Measurements from ENCODE around the gene CMSS1.
A peak's percentile ranks its signal among the peaks of the same experiment; 100 is the strongest.

The CMSS1 gene

GRCh38 chr3:99875581-99875928 lies 57.9 kb downstream of the CMSS1 start:
- DNase-seq (ENCODE audit: low spot score) = peak; percentile 52

GRCh38 chr3:99875929-99876841 lies 58.5 kb downstream of the CMSS1 start:
- peak; percentile 81 for DNase-seq (ENCODE audit: low spot score)

DNA sequence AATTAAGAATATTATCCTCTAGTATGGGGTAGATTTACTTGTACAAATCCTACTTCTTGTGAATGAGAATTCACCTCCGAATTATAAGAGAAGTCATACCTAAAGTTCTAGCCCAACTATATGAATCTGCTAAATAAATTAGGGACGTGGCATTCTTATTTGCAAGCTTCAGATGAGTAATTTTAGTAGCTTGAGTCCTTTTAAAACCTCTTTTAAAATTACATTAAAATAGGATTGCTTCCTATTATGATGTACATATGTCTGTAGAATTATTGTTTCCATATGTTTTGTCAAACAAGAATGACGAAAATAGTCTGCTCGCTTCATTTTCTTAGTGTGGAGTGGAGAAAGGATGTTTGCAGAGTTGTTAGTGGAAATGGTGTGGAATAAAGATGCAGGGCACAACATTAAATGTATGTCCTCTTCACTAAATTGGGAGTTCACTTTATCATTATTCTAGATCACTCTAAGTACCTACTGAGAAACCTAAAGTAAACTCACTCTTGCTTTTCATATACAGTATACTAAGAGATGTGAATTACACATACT lies 59.4 kb downstream of the CMSS1 start:
- DNase-seq (ENCODE audit: low spot score) = no peak

- DNase-seq (ENCODE audit: low spot score) = peak; percentile 92
Observed at GRCh38 chr3:99878005-99878404, 60.3 kb downstream of the CMSS1 start.

DNA sequence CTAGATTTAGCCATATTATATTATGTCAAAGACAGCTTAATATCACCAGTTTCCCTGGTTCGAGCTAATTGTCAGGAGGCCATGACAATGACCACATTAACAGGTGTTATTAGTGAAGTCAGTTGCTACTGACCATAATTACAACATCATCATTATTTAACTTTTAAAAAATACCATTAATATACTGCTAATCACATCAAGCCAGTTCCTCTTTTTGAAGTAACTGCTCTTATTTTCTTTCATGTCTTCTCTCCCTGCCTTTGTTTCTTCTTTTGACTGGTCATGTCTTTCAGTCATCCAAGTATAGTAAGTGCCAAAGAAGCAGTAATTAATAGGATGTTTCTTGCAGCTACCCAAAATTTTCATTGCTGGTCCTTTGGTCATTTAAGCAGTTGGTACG lies 61.6 kb downstream of the CMSS1 start:
- DNase-seq (ENCODE audit: low spot score) = no peak

GRCh38 chr3:99881121-99881524 lies 63.5 kb downstream of the CMSS1 start:
- DNase-seq (ENCODE audit: low spot score) = no peak

GRCh38 chr3:99882436-99883137 lies 64.9 kb downstream of the CMSS1 start:
- DNase-seq (ENCODE audit: low spot score) = no peak

DNA sequence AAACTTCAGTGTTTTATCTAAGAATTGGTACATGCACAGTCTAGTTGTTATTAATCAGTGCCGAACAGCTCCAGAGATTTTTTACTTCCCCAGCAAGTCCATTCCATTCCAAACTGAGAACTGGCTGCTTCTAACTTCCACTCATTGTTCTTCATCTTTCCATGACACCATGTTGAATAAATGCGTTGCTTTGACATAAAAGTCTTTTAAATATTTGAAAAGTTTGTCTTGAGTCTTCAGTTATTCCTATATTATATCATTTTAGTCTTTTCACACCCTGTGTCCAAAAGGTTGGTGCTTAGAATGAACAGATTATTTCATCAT lies 65.4 kb downstream of the CMSS1 start:
- DNase-seq (ENCODE audit: low spot score) = no peak

- no peak for DNase-seq (ENCODE audit: low spot score)
Observed at GRCh38 chr3:99883693-99884092, 66.0 kb downstream of the CMSS1 start.

DNA sequence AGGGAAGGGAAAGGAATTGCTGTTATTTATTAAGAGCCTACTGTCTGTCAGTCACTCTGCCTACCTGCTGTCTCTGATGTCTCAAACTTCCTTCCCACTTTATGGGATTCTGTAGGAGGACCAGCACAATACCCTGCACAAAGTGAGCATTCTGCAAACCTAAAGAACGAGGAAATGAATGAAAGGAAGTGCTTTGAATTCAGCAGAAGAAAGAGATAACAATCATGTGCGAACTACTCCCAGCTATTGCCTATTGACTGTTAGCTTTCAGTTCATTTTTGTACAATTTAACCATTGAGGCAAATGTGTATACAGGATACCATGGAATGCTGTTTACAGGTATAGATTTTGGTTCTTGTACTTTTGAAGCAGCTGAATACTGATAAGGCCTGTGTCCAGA lies 66.8 kb downstream of the CMSS1 start:
- no peak for DNase-seq (ENCODE audit: low spot score)

DNA sequence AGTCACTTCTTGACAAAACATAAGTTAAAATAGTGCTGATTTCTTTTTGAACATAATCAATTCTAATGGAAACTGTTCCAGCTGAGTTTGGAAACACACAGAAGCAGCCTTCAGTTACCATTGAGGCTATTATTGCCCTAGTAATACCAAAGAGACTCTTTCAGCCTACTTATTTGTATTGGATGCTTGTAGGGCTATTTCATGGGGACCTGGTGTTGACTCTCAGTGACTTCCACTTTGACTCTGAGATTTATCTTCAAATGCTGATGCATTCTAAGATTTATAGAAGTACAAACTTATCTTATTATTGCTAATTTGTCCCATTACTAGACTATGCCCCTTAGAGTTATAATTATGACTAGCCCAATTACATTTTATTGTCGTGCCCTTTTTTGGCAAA lies 67.4 kb downstream of the CMSS1 start:
- DNase-seq (ENCODE audit: low spot score) = no peak

- DNase-seq (ENCODE audit: low spot score) = no peak
Observed at GRCh38 chr3:99885851-99886250, 68.2 kb downstream of the CMSS1 start.

- DNase-seq (ENCODE audit: low spot score) = no peak
Observed at GRCh38 chr3:99891610-99892285, 74.1 kb downstream of the CMSS1 start.

GRCh38 chr3:99892332-99892731 lies 74.7 kb downstream of the CMSS1 start:
- DNase-seq (ENCODE audit: low spot score) = no peak

- DNase-seq (ENCODE audit: low spot score) = no peak
Observed at GRCh38 chr3:99895131-99895696, 77.6 kb downstream of the CMSS1 start.

GRCh38 chr3:99895703-99896441 lies 78.2 kb downstream of the CMSS1 start:
- peak; percentile 91 for DNase-seq (ENCODE audit: low spot score)

DNA sequence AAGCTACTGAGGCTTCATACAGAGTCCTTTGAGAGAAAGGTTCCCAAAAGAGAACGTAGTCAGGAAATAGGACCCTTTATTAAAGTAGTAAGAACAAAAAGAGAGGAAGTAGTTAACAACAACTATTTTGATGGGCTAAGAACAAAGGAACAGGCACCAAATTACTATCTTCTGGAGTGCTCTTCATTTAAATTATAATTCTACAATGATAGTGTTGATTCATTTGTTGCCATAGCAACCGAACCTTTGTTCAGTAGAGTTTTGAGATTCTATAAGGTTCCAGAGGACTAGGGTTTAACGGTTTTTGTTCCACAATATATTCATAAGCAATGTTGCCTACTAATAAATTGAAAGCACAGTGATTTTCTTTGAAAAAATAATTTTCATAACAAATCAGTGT lies 78.8 kb downstream of the CMSS1 start:
- DNase-seq (ENCODE audit: low spot score) = no peak

DNA sequence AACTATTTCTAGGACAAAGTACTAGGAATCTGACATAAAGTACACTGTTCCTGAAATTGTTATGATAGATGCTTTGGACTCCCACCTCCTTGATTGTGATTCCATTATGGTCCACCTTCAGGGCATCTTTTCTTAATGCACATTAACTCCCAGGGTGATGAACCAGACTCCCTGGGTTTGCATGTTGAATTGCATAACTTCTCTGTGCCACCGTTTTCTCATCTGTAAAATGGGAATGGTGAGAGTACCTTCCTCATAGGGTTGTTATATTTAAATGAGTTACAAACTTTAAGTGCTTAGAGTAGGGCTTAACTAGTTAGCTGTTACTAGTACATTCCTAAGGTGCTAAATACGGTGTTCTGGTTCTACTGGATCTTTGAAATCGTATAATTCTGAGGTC lies 81.9 kb downstream of the CMSS1 start:
- no peak for DNase-seq (ENCODE audit: low spot score)

DNA sequence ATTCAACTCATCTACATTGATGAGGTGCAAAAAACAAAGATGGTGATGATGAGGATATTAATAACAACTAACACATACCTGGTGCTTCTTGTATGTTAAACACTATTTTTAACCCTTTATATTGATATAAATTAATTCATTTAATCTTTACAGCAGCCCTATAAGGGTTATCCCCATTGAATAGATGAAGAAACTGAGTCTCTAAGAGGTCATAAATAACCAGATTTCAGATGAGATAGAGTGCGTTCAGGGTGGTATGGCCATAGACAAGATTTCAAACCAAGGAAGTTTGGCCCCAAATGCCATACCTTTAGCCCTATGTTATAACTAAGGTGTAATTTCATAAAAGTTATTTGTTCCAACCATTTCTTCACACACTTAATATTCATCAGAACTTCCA lies 82.6 kb downstream of the CMSS1 start:
- DNase-seq (ENCODE audit: low spot score) = no peak

DNA sequence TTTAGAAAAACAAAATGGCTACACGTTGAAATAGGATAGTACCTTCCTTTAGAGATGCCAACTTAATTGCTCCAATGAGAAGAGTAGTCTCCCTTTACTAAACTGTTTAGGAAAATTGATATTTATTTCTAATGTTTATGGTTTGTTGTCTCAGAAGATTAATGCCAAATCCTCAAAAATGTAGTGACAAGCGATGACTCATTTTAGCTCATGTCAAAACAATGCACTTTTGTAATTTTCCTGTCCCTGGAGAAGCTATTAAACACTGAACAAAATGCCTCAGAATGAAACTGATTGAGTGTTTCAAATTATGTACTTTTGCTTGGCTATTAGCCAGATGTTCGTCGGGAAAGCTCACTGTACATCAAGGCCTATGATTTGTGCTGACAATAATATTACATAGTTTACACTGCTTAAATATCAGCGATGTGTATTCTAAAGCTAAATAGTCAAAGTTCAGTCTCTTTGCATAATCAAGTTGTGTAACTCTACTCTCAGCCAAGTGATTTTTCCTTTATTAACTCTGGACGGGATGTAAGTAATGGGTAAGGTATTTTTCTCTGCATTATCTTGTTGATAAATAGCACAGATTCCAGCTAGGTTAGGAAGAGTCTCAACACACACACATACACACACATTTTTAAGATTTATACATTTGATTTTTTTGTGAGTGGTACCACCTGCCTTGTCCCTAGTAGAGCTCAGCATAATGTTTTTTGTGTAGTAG lies 83.7 kb downstream of the CMSS1 start:
- peak; percentile 87 for DNase-seq (ENCODE audit: low spot score)

DNA sequence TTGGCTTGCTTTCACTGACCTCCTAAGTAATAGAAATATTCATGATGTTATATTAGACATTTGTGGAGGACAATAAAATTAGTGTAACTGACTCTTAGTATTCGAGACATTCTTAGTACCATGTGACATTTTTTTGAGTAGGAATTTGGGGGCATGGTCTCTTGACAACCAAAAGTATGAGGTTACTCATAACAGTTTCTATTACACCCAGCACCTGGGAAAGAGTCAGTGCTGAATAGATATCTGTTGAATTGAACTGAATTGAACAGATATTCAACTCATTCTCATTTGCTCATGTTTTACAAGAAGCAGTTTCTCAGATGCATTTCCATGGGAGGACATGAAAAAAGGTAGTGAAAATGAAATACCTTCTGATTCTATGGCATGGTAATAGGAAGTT lies 84.4 kb downstream of the CMSS1 start:
- DNase-seq (ENCODE audit: low spot score) = peak; percentile 71
